ENCODE measurements around the gene HCCS. TPM values are rescaled to one million over a fixed set of nuclear protein-coding genes. Genes with fewer than 3 reads are reported as not detected.

Gene HCCS
- total and polyA plus RNA-seq, 2 experiments from 2014 or later: 20.3 to 40.0 TPM

- H3K27ac ChIP-seq: no peak overlapping the region
- H3K27me3 ChIP-seq: no peaks in the 10 kb centered on the region
- no peaks in the 10 kb centered on the region for H3K79me2 ChIP-seq
- H3K9me3 ChIP-seq (ENCODE audit: low read depth): no peaks in the 10 kb centered on the region
- no peak overlapping the region for H2AFZ ChIP-seq
- H4K20me1 ChIP-seq (ENCODE audit: insufficient read depth, poor library complexity, severe bottlenecking): no peaks in the 10 kb centered on the region
- no peak overlapping the region for H3K4me2 ChIP-seq
- 29% methylated on average over 2 of the region's 2 CpGs for WGBS (ENCODE audit: low lambda C conversion rate, missing lambda C conversion rate)
- no peak overlapping the region for H3K4me3 ChIP-seq
- TF ChIP-seq EZH2phosphoT487 (IDR thresholded peaks at IDR 0.05; ENCODE audit: low read depth, severe bottlenecking, unreplicated experiment): no peak
- TF ChIP-seq, protein P1, sequence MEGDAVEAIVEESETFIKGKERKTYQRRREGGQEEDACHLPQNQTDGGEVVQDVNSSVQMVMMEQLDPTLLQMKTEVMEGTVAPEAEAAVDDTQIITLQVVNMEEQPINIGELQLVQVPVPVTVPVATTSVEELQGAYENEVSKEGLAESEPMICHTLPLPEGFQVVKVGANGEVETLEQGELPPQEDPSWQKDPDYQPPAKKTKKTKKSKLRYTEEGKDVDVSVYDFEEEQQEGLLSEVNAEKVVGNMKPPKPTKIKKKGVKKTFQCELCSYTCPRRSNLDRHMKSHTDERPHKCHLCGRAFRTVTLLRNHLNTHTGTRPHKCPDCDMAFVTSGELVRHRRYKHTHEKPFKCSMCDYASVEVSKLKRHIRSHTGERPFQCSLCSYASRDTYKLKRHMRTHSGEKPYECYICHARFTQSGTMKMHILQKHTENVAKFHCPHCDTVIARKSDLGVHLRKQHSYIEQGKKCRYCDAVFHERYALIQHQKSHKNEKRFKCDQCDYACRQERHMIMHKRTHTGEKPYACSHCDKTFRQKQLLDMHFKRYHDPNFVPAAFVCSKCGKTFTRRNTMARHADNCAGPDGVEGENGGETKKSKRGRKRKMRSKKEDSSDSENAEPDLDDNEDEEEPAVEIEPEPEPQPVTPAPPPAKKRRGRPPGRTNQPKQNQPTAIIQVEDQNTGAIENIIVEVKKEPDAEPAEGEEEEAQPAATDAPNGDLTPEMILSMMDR (IDR thresholded peaks at IDR 0.05; ENCODE audit: poor library complexity): no peak
- TF ChIP-seq EZH2 (IDR thresholded peaks at IDR 0.05; ENCODE audit: borderline replicate concordance): no peak
- no peaks in the 10 kb centered on the region for H3K9me2 ChIP-seq (replicated peaks; ENCODE audit: insufficient read depth)
- no peaks in the 10 kb centered on the region for H3K4me1 ChIP-seq (ENCODE audit: insufficient read depth)
- DNase-seq (ENCODE audit: low spot score): no peak
- no peaks in the 10 kb centered on the region for H3K36me3 ChIP-seq (replicated peaks; ENCODE audit: insufficient read depth, low read depth)
Measured at GRCh38 chrX:11135564-11136185, 24.5 kb downstream of the HCCS start.

- WGBS (ENCODE audit: low lambda C conversion rate, missing lambda C conversion rate): 43% methylated on average over 6 of the region's 6 CpGs
- H2AFZ ChIP-seq: no peak overlapping the region
- H3K27ac ChIP-seq: no peak overlapping the region
- H3K4me2 ChIP-seq: no peak overlapping the region
- H3K9me2 ChIP-seq (replicated peaks; ENCODE audit: insufficient read depth): no peaks in the 10 kb centered on the region
- no peak for TF ChIP-seq EZH2phosphoT487 (IDR thresholded peaks at IDR 0.05; ENCODE audit: low read depth, severe bottlenecking, unreplicated experiment)
- TF ChIP-seq, protein P1 (IDR thresholded peaks at IDR 0.05; ENCODE audit: poor library complexity): peak; percentile 71
- no peaks in the 10 kb centered on the region for H3K4me1 ChIP-seq (ENCODE audit: insufficient read depth)
- no peaks in the 10 kb centered on the region for H3K27me3 ChIP-seq
- no peak overlapping the region for H3K4me3 ChIP-seq
- peak; percentile 63 for DNase-seq (ENCODE audit: low spot score)
- no peaks in the 10 kb centered on the region for H3K79me2 ChIP-seq
- no peaks in the 10 kb centered on the region for H3K9me3 ChIP-seq (ENCODE audit: low read depth)
- H4K20me1 ChIP-seq (ENCODE audit: insufficient read depth, poor library complexity, severe bottlenecking): no peaks in the 10 kb centered on the region
- no peaks in the 10 kb centered on the region for H3K36me3 ChIP-seq (replicated peaks; ENCODE audit: insufficient read depth, low read depth)
Measured at GRCh38 chrX:11137543-11138139, 26.5 kb downstream of the HCCS start.

GRCh38 chrX:11138498-11139390 is 27.6 kb downstream of the HCCS start:
- Histone ChIP-seq H3K4me1 (ENCODE audit: insufficient read depth) (no peaks in the 10 kb centered on the region), H4K20me1 (ENCODE audit: insufficient read depth, poor library complexity, severe bottlenecking) (no peaks in the 10 kb centered on the region), H3K4me3 (no peak overlapping the region), H2AFZ (no peak overlapping the region), H3K79me2 (no peaks in the 10 kb centered on the region), H3K9me3 (ENCODE audit: low read depth) (no peaks in the 10 kb centered on the region), H3K4me2 (no peak overlapping the region), H3K27me3 (no peaks in the 10 kb centered on the region), H3K9me2 (replicated peaks; ENCODE audit: insufficient read depth) (no peaks in the 10 kb centered on the region), H3K27ac (no peak overlapping the region), H3K36me3 (replicated peaks; ENCODE audit: insufficient read depth, low read depth) (no peaks in the 10 kb centered on the region)
- no peak for DNase-seq (ENCODE audit: low spot score)
- 90% methylated on average over 46 of the region's 56 CpGs for WGBS (ENCODE audit: low lambda C conversion rate, missing lambda C conversion rate)
- TF ChIP-seq EZH2phosphoT487 (IDR thresholded peaks at IDR 0.05; ENCODE audit: low read depth, severe bottlenecking, unreplicated experiment) (no peak), EZH2 (IDR thresholded peaks at IDR 0.05; ENCODE audit: borderline replicate concordance) (no peak)
- TF ChIP-seq, protein P1 (IDR thresholded peaks at IDR 0.05; ENCODE audit: poor library complexity): no peak

Data from hepatocyte (in vitro differentiated cells).